ENCODE results near the gene KCNQ1.

GRCh38 chr11:2553198-2553597 lies 108.4 kb downstream of the KCNQ1 start:
- TF ChIP-seq RAD21 (conservative IDR thresholded peaks at IDR 0.05) (no peak), TAF1 (IDR thresholded peaks at IDR 0.05; ENCODE audit: low read depth) (no peak), CTCF (IDR thresholded peaks at IDR 0.05; ENCODE audit: poor library complexity, severe bottlenecking) (no peak), EZH2 (IDR thresholded peaks at IDR 0.05; ENCODE audit: borderline replicate concordance, insufficient read depth, low read length, poor library complexity, severe bottlenecking) (no peak), POLR2AphosphoS5 (IDR thresholded peaks at IDR 0.05) (no peak), EP300 (conservative IDR thresholded peaks at IDR 0.05; ENCODE audit: poor library complexity, severe bottlenecking) (no peak)
- TF ChIP-seq, protein P1, sequence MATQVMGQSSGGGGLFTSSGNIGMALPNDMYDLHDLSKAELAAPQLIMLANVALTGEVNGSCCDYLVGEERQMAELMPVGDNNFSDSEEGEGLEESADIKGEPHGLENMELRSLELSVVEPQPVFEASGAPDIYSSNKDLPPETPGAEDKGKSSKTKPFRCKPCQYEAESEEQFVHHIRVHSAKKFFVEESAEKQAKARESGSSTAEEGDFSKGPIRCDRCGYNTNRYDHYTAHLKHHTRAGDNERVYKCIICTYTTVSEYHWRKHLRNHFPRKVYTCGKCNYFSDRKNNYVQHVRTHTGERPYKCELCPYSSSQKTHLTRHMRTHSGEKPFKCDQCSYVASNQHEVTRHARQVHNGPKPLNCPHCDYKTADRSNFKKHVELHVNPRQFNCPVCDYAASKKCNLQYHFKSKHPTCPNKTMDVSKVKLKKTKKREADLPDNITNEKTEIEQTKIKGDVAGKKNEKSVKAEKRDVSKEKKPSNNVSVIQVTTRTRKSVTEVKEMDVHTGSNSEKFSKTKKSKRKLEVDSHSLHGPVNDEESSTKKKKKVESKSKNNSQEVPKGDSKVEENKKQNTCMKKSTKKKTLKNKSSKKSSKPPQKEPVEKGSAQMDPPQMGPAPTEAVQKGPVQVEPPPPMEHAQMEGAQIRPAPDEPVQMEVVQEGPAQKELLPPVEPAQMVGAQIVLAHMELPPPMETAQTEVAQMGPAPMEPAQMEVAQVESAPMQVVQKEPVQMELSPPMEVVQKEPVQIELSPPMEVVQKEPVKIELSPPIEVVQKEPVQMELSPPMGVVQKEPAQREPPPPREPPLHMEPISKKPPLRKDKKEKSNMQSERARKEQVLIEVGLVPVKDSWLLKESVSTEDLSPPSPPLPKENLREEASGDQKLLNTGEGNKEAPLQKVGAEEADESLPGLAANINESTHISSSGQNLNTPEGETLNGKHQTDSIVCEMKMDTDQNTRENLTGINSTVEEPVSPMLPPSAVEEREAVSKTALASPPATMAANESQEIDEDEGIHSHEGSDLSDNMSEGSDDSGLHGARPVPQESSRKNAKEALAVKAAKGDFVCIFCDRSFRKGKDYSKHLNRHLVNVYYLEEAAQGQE (IDR thresholded peaks at IDR 0.05; ENCODE audit: borderline replicate concordance) = no peak

Data from neural cell (in vitro differentiated cells).